ENCODE measurements around the gene PA2G4.

The PA2G4 gene

DNA sequence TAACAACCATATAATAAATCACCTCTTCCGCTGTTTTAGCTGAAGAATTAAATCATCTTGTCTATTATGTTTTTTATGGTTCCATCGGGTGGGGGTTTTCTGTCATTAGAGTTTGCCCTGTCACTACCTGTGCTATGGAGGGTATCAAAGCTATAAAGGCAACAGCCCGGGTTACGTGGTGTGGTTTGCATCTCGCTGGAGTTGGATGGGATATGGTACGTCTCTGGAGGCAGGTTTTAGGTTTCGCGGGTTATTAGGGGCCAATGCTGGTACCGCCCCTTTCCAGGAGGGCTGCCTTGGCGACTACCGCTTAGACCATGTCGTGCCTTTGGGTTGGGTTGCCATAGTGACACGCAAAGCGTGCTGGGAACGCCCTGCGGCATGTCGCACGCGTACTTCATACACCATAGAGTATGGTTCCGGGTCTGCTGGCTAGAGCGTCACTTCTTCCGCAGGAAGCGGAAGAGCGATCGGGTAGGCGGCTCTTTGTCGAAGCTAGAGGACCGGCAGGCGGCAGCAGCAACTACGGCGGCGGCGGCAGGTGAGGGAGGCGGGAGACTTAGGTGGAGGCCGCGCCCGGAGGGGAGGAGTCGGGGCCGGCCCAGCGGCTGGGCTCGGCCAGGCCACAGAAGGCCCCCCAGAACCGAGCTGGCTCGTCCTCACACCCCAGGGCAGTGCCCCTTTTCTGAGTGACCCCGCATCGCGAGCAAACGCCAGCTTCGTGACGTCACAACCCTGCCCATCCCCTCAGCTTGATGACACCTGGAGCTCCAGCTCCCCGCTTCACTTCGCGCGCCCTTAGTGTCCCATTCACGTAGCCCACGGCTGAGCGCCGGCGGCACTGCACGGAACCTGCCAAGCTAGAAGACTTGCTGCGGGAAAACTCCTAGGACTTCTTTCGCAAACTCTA, 13.7 kb downstream of the PA2G4 start, which contains the start of gene ZC3H10:
Gene ZC3H10, plus strand, starts transcription at position 489 of the 910 bp plus-strand sequence. CDS start 2,297 bp downstream, outside the sequence.
- Histone ChIP-seq H4K20me1 (ENCODE audit: insufficient read depth, low read length) (0 out of 2 replicates have a peak, but pooled peaks cover 2% of the 10 kb centered on the region), H3K4me1 (ENCODE audit: insufficient read depth, low read length) (peaks cover 38% of the 10 kb centered on the region), H3K4me2 (ENCODE audit: insufficient read depth, low read length) (peak within 1 kb of the TSS; percentile 97), H3K27ac (ENCODE audit: low read length) (peak within 1 kb of the TSS; percentile 91), H2AFZ (ENCODE audit: low read depth, low read length) (peak within 1 kb of the TSS; percentile 68), H3K79me2 (ENCODE audit: insufficient read depth, low read length) (peaks cover 56% of the 10 kb centered on the region), H3K9me3 (ENCODE audit: insufficient read depth, low read length, severe bottlenecking) (no peaks in the 10 kb centered on the region), H3K36me3 (ENCODE audit: insufficient read depth, low read length) (peaks cover 57% of the 10 kb centered on the region), H3K4me3 (ENCODE audit: low read depth in 1 of 2, low read length in 2 of 2) (peak within 1 kb of the TSS; percentile 57 to 79), H3K9ac (ENCODE audit: low read depth, low read length) (peak within 1 kb of the TSS; percentile 78), H3K27me3 (ENCODE audit: insufficient read depth, low read length, poor library complexity) (no peaks in the 10 kb centered on the region)
- DNase-seq (peak; percentile 99), ATAC-seq (ENCODE audit: insufficient read depth, low read depth) (peak; percentile 85)
- TF ChIP-seq EZH2 (IDR thresholded peaks at IDR 0.05; ENCODE audit: borderline replicate concordance, low read depth, low read length, severe bottlenecking) = no peak
- TF ChIP-seq, protein P1, sequence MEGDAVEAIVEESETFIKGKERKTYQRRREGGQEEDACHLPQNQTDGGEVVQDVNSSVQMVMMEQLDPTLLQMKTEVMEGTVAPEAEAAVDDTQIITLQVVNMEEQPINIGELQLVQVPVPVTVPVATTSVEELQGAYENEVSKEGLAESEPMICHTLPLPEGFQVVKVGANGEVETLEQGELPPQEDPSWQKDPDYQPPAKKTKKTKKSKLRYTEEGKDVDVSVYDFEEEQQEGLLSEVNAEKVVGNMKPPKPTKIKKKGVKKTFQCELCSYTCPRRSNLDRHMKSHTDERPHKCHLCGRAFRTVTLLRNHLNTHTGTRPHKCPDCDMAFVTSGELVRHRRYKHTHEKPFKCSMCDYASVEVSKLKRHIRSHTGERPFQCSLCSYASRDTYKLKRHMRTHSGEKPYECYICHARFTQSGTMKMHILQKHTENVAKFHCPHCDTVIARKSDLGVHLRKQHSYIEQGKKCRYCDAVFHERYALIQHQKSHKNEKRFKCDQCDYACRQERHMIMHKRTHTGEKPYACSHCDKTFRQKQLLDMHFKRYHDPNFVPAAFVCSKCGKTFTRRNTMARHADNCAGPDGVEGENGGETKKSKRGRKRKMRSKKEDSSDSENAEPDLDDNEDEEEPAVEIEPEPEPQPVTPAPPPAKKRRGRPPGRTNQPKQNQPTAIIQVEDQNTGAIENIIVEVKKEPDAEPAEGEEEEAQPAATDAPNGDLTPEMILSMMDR (IDR thresholded peaks at IDR 0.05; ENCODE audit: borderline replicate concordance, extremely low read depth, low read length, poor library complexity, severe bottlenecking) = peak; percentile 69

- Histone ChIP-seq H3K4me1 (ENCODE audit: insufficient read depth, low read length) (peaks cover 38% of the 10 kb centered on the region), H2AFZ (ENCODE audit: low read depth, low read length) (peak overlapping the region; percentile 68; the same call in 1 of the 2 replicates), H3K4me3 (ENCODE audit: low read depth in 1 of 2, low read length in 2 of 2) (peak overlapping the region; percentile 45 to 79), H3K79me2 (ENCODE audit: insufficient read depth, low read length) (peaks cover 58% of the 10 kb centered on the region), H3K9ac (ENCODE audit: low read depth, low read length) (peak overlapping the region; percentile 78), H3K9me3 (ENCODE audit: insufficient read depth, low read length, severe bottlenecking) (no peaks in the 10 kb centered on the region), H3K36me3 (ENCODE audit: insufficient read depth, low read length) (peaks cover 52% of the 10 kb centered on the region), H3K4me2 (ENCODE audit: insufficient read depth, low read length) (peak overlapping the region; percentile 97), H3K27ac (ENCODE audit: low read length) (peak overlapping the region; percentile 75), H4K20me1 (ENCODE audit: insufficient read depth, low read length) (0 out of 2 replicates have a peak, but pooled peaks cover 2% of the 10 kb centered on the region), H3K27me3 (ENCODE audit: insufficient read depth, low read length, poor library complexity) (no peaks in the 10 kb centered on the region)
- ATAC-seq (ENCODE audit: insufficient read depth, low read depth) (no peak), DNase-seq (no peak)
- TF ChIP-seq, protein P1 (IDR thresholded peaks at IDR 0.05; ENCODE audit: borderline replicate concordance, extremely low read depth, low read length, poor library complexity, severe bottlenecking) = no peak
- TF ChIP-seq EZH2 (IDR thresholded peaks at IDR 0.05; ENCODE audit: borderline replicate concordance, low read depth, low read length, severe bottlenecking) = no peak
These were observed 14.5 kb downstream of the PA2G4 start for GRCh38 chr12:56118688-56119357.

DNA sequence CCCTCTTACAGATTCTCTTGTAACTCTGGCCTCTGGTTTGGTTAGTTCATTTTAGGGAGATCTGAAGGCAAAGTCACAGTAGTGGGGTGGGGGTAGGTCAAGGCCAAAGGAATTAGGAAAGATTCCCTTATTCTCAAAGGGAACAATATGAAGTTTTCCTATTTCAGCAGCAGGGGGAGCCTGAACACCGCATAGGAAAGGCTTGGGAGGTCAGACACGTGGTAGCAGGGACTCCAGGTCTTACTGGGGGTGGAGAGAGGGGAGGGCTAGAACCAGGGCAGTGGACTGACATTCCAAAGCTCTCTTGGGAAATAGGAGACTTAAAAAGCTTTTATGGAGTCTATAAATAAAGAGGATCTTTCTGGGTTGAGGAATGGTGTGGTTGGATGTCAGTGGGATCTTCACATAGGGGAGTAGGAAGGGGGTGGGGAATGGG, 15.0 kb downstream of the PA2G4 start:
- H3K36me3 ChIP-seq (ENCODE audit: insufficient read depth, low read length) = peaks cover 51% of the 10 kb centered on the region
- H3K79me2 ChIP-seq (ENCODE audit: insufficient read depth, low read length) = peaks cover 64% of the 10 kb centered on the region
- no peaks in the 10 kb centered on the region for H3K9me3 ChIP-seq (ENCODE audit: insufficient read depth, low read length, severe bottlenecking)
- no peaks in the 10 kb centered on the region for H3K27me3 ChIP-seq (ENCODE audit: insufficient read depth, low read length, poor library complexity)
- H3K4me1 ChIP-seq (ENCODE audit: insufficient read depth, low read length) = peaks cover 38% of the 10 kb centered on the region
- peak overlapping the region; percentile 97 for H3K4me2 ChIP-seq (ENCODE audit: insufficient read depth, low read length)
- TF ChIP-seq, protein P1 (IDR thresholded peaks at IDR 0.05; ENCODE audit: borderline replicate concordance, extremely low read depth, low read length, poor library complexity, severe bottlenecking) = peak; percentile 87
- no peak for TF ChIP-seq EZH2 (IDR thresholded peaks at IDR 0.05; ENCODE audit: borderline replicate concordance, low read depth, low read length, severe bottlenecking)
- DNase-seq (peak; percentile 75), ATAC-seq (ENCODE audit: insufficient read depth, low read depth) (peak; percentile 15; the same call in 2 of the 3 replicates)
- H3K9ac ChIP-seq (ENCODE audit: low read depth, low read length) = peak overlapping the region; percentile 78
- H4K20me1 ChIP-seq (ENCODE audit: insufficient read depth, low read length) = 0 out of 2 replicates have a peak, but pooled peaks cover 2% of the 10 kb centered on the region
- H2AFZ ChIP-seq (ENCODE audit: low read depth, low read length) = no peak overlapping the region
- H3K27ac ChIP-seq (ENCODE audit: low read length) = peak overlapping the region; percentile 75
- peak overlapping the region; percentile 45 to 79 for H3K4me3 ChIP-seq (ENCODE audit: low read depth in 1 of 2, low read length in 2 of 2)
